Erythroblast (primary cell): Measurements from ENCODE around the gene MAN2A1.
"Not testable (repeated sequence)": the region's sequence is repeated elsewhere in the genome, so short reads cannot be mapped to it uniquely, and the experiment has no call there.

Source experiments
- DNase-seq, 2 experiments: peaks; one replicate each; lab custom pipeline; 2025; lab: John Stamatoyannopoulos, UW
- GATA1 ChIP-seq: IDR thresholded peaks from 2 replicates; pipeline ENCODE4 v1.6.1; 2011; ENCODE audit warnings: low read depth, mild to moderate bottlenecking, control low read depth, low read length, moderate library complexity
- POLR2A ChIP-seq: IDR thresholded peaks from 2 replicates; pipeline ENCODE4 v1.6.1; 2011; ENCODE audit warnings: mild to moderate bottlenecking, low read length

MAN2A1 gene

GRCh38 chr5:109877670-109878045, 187.9 kb downstream of the MAN2A1 start:
- no peak for DNase-seq
- TF ChIP-seq POLR2A: no peak
- TF ChIP-seq GATA1: no peak

- no peak for TF ChIP-seq GATA1
- no peak for TF ChIP-seq POLR2A
- DNase-seq: no peak
Measured at GRCh38 chr5:109878887-109879286, 189.2 kb downstream of the MAN2A1 start.

GRCh38 chr5:109880907-109881685, 191.4 kb downstream of the MAN2A1 start:
- TF ChIP-seq GATA1 (no peak), POLR2A (no peak)
- no peak for DNase-seq

DNA sequence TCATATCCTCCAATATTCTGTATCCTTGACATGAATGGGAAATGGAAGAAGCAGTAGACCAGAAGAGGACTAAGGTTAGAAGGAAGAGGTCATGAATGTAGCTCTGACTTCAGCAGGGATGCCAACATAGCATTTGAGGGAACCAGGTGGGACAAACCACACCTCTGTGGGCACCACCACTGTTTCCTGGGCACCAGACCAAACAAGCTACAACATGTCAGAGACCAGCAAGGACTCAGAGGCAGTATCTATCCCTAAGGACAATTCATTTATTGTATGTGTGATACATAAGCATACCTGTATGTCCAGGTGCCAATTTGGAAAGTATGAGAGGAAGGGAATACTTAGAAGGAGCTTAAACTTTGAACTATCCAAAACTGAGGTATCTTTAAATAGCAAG, 192.8 kb downstream of the MAN2A1 start:
- TF ChIP-seq GATA1: no peak
- no peak for TF ChIP-seq POLR2A
- no peak for DNase-seq

DNA sequence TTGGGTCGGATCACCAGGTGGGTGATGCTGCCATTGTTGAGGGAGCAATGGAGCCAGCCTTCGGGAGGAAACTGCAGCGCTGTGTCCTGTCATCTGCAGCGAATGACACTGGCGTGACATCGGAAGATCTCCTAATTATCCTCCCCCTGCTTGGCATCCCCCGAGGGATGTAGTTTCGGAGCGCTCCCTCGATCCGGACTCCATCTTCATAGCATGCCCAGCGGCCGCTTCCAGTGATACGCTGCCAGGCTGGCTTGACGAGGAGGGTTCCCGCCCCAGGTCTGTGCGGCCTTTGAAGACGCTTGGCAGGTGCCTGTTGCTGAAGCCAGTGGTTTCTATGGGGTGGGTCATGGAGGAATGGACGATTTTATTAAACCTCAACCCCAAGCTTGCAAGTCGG, 194.9 kb downstream of the MAN2A1 start:
- TF ChIP-seq POLR2A (no peak), GATA1 (no peak)
- no peak for DNase-seq

DNA sequence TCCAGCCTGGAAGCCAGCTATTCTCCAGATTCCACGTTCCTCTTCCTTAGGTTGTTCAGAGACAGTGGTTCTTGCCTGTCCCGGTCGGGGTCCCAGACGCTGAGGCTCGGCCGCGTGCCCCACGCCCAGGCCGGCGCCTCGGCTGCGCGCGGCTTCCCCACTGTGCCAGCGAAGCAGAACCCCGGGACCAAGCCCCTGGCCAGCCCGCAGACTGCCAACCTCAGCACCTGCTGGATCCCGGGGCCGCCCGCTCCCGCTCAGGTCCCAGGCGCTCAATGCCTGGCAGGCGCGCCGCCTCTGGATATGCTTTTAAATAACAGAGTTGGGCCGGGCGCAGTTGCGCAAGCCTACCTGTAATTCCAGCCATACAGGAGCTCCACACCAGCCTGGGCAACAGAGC, 195.5 kb downstream of the MAN2A1 start:
- DNase-seq: no peak
- TF ChIP-seq GATA1 (no peak), POLR2A (no peak)

GRCh38 chr5:109888989-109889388, 199.3 kb downstream of the MAN2A1 start:
- no peak for TF ChIP-seq POLR2A
- no peak for TF ChIP-seq GATA1
- DNase-seq: no peak

DNA sequence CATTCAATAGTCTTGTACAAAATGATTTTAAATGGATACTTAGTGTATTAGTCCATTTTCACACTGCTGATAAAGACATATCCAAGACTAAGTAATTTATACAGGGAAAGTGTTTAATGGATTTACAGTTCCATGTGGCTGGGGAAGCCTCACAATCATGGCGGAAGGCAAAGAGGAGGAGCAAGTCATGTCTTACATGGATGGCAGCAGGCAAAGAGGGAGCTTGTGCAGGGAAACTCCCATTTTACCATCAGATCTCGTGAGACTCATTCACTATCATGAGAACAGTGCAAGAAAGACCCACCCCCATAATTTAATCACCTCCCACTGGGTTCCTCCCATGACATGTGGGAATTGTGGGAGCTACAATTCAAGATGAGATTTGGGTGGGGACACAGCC, 203.5 kb downstream of the MAN2A1 start:
- not testable (repeated sequence) for DNase-seq

DNA sequence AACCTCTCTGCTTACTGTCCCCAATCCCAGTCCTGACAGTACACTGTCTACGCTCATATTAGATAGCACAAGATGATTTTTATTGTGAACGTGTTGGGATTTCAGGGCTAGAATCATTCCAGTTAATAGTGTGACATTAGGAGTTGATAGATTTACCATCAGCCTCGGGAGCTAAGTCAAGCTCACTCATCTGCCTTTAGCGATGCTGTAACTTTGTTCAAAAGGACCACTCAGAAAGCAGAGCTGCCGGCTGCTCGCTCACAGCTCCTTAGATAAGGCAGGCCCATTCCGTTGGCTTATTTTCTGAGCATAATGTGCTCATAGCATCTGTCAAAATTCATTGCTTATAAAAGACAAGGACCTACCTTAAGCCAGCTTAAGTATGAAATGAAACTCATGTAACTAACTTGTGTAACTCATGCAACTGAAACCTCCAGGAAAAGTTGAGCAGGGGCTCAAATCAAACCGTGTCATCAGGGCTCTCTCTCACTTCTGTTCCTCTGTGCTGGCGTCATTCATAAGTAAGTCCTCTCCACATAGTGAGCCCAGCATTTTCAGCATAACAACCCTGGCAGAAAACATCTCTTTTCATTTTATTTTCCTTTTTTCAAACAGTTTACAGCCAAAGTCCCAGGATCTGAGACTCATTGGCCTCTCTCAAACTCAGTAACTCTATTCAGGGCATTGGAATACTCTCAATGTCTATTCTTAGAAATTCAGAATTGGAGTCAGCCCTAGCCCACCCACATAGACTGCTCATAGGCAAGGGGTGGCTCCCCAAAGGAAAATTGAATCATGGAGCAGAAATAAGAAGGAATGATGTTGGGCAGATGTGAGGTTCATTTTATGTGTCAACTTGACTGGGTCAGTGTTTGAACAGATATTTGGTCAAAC, 208.8 kb downstream of the MAN2A1 start:
- DNase-seq: no peak
- no peak for TF ChIP-seq GATA1
- TF ChIP-seq POLR2A: no peak

DNA sequence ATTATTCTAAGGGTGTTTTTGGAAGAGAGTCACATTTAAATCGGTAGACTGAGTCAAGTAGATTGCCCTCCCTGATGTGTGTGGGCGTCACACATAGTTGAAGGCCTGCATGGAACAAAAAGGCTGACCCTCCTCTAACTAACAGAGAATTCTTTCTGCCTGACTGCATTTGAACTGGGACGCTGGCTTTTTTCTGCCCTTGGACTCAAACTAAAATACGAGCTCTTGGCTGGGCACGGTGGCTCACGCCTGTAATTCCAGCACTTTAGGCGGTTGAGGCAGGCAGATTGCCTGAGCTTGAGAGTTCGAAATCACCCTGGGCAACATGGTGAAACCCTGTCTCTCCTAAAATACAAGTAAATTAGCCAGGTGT, 209.4 kb downstream of the MAN2A1 start:
- no peak for DNase-seq
- no peak for TF ChIP-seq POLR2A
- no peak for TF ChIP-seq GATA1

GRCh38 chr5:109900461-109900860, 210.7 kb downstream of the MAN2A1 start:
- no peak for TF ChIP-seq POLR2A
- TF ChIP-seq GATA1: no peak
- no peak for DNase-seq

DNA sequence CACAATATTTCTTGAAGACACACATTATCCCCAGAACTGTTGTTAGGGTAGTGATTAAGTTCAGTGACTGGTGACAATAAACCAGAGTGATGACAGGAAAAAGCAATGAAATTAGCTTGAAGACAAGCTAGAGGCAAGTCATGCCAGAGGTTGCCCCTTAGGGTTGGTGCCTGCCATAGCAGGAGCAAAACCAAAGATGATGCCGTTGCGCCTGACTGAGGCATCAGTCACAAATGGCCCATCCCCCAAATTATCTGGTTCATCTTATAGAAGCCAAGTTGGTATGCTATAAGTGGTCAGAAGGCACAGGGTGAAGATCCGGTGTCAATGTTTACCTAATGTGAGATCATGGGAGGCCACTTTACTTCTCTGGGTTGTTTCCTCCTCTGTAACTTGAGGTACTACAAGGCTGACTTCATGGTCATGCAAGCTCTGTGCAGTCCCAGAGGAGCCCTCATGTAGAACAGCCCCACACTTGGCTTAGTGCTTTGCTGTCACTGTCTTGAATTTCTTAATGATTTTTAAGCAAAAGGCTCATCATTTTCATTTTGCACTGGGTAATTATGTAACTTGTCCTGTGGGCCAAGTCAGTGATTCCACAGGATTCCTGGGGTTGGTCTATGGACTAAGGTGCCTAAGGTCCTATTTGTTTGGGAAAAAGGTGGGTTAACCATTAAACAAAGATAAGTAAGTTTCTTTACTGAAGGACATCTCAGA, 211.3 kb downstream of the MAN2A1 start:
- TF ChIP-seq GATA1 (no peak), POLR2A (no peak)
- DNase-seq: no peak

- DNase-seq: no peak
- TF ChIP-seq POLR2A: no peak
- TF ChIP-seq GATA1: no peak
Measured at GRCh38 chr5:109901628-109901981, 211.9 kb downstream of the MAN2A1 start.

- no peak for DNase-seq
- TF ChIP-seq POLR2A (no peak), GATA1 (no peak)
Measured at GRCh38 chr5:109903061-109903460, 213.3 kb downstream of the MAN2A1 start.
